ENCODE results near the gene THAP8.

Gene THAP8

GRCh38 chr19:36054119-36054732, at the start of gene THAP8:
THAP8 (minus strand) TSS chr19:36054285; CDS start chr19:36054217, 68 bp downstream.
- peak; percentile 95 for DNase-seq (ENCODE audit: low read depth)
- TF ChIP-seq, protein P1, sequence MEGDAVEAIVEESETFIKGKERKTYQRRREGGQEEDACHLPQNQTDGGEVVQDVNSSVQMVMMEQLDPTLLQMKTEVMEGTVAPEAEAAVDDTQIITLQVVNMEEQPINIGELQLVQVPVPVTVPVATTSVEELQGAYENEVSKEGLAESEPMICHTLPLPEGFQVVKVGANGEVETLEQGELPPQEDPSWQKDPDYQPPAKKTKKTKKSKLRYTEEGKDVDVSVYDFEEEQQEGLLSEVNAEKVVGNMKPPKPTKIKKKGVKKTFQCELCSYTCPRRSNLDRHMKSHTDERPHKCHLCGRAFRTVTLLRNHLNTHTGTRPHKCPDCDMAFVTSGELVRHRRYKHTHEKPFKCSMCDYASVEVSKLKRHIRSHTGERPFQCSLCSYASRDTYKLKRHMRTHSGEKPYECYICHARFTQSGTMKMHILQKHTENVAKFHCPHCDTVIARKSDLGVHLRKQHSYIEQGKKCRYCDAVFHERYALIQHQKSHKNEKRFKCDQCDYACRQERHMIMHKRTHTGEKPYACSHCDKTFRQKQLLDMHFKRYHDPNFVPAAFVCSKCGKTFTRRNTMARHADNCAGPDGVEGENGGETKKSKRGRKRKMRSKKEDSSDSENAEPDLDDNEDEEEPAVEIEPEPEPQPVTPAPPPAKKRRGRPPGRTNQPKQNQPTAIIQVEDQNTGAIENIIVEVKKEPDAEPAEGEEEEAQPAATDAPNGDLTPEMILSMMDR (IDR thresholded peaks at IDR 0.05; ENCODE audit: control insufficient read depth, insufficient read depth, low read depth, low read length, missing control alignments), result peak; percentile 57
- H3K4me3 ChIP-seq (ENCODE audit: control insufficient read depth, low read depth, low read length), result peak within 1 kb of the TSS; percentile 83

- TF ChIP-seq, protein P1 (IDR thresholded peaks at IDR 0.05; ENCODE audit: control insufficient read depth, insufficient read depth, low read depth, low read length, missing control alignments), result no peak
- DNase-seq (ENCODE audit: low read depth), result no peak
- H3K4me3 ChIP-seq (ENCODE audit: control insufficient read depth, low read depth, low read length), result no peak overlapping the region
Measured at GRCh38 chr19:36103040-36103626, 49.0 kb upstream of the THAP8 start.

DNA sequence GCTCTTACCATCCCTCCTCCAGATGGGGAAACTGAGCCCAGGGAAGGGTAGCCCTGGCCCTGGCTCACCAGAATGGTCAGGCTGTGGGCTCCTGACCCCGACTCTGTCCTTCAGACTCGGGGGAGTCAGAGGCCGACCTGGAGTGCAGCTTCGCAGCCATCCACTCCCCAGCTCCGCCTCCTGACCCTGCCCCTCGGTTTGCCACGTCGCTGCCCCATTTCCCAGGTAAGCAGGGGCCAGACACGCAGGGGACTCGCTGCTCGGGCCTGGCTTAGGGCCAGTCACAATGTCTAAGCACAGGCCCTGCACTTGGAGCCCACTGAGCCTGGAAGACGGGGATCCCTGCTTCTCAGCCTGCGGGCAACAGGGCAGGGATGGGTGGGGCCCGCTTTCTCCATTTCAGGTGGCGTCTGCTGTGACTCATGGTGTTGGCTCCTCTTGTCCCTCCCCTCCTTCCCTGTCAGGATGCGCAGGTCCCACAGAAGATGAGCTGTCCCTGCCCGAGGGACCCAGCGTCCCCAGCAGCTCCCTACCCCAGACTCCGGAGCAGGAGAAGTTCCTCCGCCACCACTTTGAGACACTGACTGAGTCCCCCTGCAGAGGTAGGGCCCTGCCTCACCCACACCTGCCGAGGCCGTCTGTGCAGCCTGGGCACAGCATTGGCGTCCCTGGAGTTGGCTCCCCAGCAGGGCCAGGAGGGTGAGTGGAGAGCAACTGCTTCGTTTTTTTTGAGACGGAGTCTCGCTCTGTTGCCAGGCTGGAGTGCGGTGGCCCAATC, 47.7 kb upstream of the THAP8 start:
- no peak overlapping the region for H3K4me3 ChIP-seq (ENCODE audit: control insufficient read depth, low read depth, low read length)

GRCh38 chr19:36100476-36100875, 46.4 kb upstream of the THAP8 start:
- H3K4me3 ChIP-seq (ENCODE audit: control insufficient read depth, low read depth, low read length), result no peak overlapping the region
- DNase-seq (ENCODE audit: low read depth), result no peak
- TF ChIP-seq, protein P1 (IDR thresholded peaks at IDR 0.05; ENCODE audit: control insufficient read depth, insufficient read depth, low read depth, low read length, missing control alignments), result no peak

More for the DNA sequence above, 47.7 kb upstream of the THAP8 start:
- DNase-seq (ENCODE audit: low read depth), result no peak
- TF ChIP-seq, protein P1 (IDR thresholded peaks at IDR 0.05; ENCODE audit: control insufficient read depth, insufficient read depth, low read depth, low read length, missing control alignments), result no peak

- TF ChIP-seq, protein P1 (IDR thresholded peaks at IDR 0.05; ENCODE audit: control insufficient read depth, insufficient read depth, low read depth, low read length, missing control alignments), result no peak
- DNase-seq (ENCODE audit: low read depth), result no peak
- no peak overlapping the region for H3K4me3 ChIP-seq (ENCODE audit: control insufficient read depth, low read depth, low read length)
Measured at GRCh38 chr19:36099166-36099785, 45.2 kb upstream of the THAP8 start.

DNA sequence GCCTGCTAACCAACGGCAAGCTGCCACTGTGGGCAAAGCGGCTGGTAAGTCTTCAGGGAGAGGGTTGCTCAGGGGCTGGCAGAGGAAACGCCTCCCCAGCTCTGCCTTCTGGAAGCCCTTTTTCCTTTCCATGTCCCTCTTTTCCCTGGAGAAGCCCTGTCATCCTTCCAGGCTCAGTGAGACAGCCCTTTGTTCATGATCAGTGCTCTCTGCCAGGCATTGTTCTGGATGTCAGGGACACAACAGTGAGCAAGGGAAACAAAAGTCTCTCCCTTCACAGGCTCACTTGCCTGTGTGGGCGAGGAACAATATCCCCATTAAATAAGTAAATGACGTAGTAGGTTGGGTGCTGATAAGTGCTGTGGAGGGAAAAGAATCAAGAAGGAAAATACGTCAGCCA, 43.0 kb upstream of the THAP8 start:
- no peak overlapping the region for H3K4me3 ChIP-seq (ENCODE audit: control insufficient read depth, low read depth, low read length)
- no peak for DNase-seq (ENCODE audit: low read depth)
- TF ChIP-seq, protein P1 (IDR thresholded peaks at IDR 0.05; ENCODE audit: control insufficient read depth, insufficient read depth, low read depth, low read length, missing control alignments), result no peak
